GM21447 (cell line): Measurements from ENCODE around the gene UBE2R2.
"Not testable (repeated sequence)": the region's sequence is repeated elsewhere in the genome, so short reads cannot be mapped to it uniquely, and the experiment has no call there.

ENCODE experiments used
- ATAC-seq: cut with Tn5 transposase; IDR thresholded peaks from one replicate; pipeline ENCODE4 v1.9.1; 2021; ENCODE audit not compliant: unreplicated experiment

Gene UBE2R2

GRCh38 chr9:33798545-33798944 lies 18.4 kb upstream of the UBE2R2 start:
- no peak for ATAC-seq

- ATAC-seq, result no peak
These were observed 16.8 kb upstream of the UBE2R2 start for GRCh38 chr9:33799928-33800704.

GRCh38 chr9:33800886-33801285 lies 16.1 kb upstream of the UBE2R2 start:
- ATAC-seq, result no peak

GRCh38 chr9:33801943-33802500 lies 14.9 kb upstream of the UBE2R2 start:
- not testable (repeated sequence) for ATAC-seq

GRCh38 chr9:33804196-33804595 lies 12.8 kb upstream of the UBE2R2 start:
- not testable (repeated sequence) for ATAC-seq

- ATAC-seq, result not testable (repeated sequence)
These were observed 9.8 kb upstream of the UBE2R2 start for GRCh38 chr9:33807156-33807555.

GRCh38 chr9:33808979-33809322 lies 8.0 kb upstream of the UBE2R2 start:
- ATAC-seq, result peak; percentile 25

- ATAC-seq, result no peak
These were observed 7.5 kb upstream of the UBE2R2 start for GRCh38 chr9:33809506-33809905.

GRCh38 chr9:33813712-33814641 lies 3.0 kb upstream of the UBE2R2 start:
- ATAC-seq, result no peak

- ATAC-seq, result no peak
These were observed 1.2 kb upstream of the UBE2R2 start for GRCh38 chr9:33815781-33816180.

- peak; percentile 16 for ATAC-seq
These were observed 587 bp downstream of the UBE2R2 start for GRCh38 chr9:33817327-33818166.

- ATAC-seq, result no peak
These were observed 1.3 kb downstream of the UBE2R2 start for GRCh38 chr9:33818167-33818846.

- no peak for ATAC-seq
These were observed 2.0 kb downstream of the UBE2R2 start for GRCh38 chr9:33818847-33819500.

GRCh38 chr9:33820231-33820745 lies 3.3 kb downstream of the UBE2R2 start:
- no peak for ATAC-seq

GRCh38 chr9:33823801-33824200 lies 6.8 kb downstream of the UBE2R2 start:
- ATAC-seq, result no peak

GRCh38 chr9:33827285-33827684 lies 10.3 kb downstream of the UBE2R2 start:
- not testable (repeated sequence) for ATAC-seq

GRCh38 chr9:33829641-33830230 lies 12.8 kb downstream of the UBE2R2 start:
- not testable (repeated sequence) for ATAC-seq

- no peak for ATAC-seq
These were observed 18.8 kb downstream of the UBE2R2 start for GRCh38 chr9:33835625-33836260.

GRCh38 chr9:33836261-33836660 lies 19.3 kb downstream of the UBE2R2 start:
- ATAC-seq, result not testable (repeated sequence)
